ENCODE data around the gene LMBR1.

- TF ChIP-seq ZNF274 (IDR thresholded peaks at IDR 0.05; ENCODE audit: low read depth, low read length) = no peak
- TF ChIP-seq YY1 (IDR thresholded peaks at IDR 0.05; ENCODE audit: insufficient read depth, insufficient read length) = no peak
Measured at GRCh38 chr7:156650042-156650441, 242.9 kb downstream of the LMBR1 start.

Data from NT2/D1 (cell line).